Activated CD8-positive, alpha-beta memory T cell treated with anti-CD3 and anti-CD28 coated beads for 24 hours (primary cell): ENCODE measurements around the gene GPR68.

ENCODE experiments used
- DNase-seq: peaks from one replicate; pipeline ENCODE4 v3.0.0-alpha.2; 2020

Gene GPR68

DNA sequence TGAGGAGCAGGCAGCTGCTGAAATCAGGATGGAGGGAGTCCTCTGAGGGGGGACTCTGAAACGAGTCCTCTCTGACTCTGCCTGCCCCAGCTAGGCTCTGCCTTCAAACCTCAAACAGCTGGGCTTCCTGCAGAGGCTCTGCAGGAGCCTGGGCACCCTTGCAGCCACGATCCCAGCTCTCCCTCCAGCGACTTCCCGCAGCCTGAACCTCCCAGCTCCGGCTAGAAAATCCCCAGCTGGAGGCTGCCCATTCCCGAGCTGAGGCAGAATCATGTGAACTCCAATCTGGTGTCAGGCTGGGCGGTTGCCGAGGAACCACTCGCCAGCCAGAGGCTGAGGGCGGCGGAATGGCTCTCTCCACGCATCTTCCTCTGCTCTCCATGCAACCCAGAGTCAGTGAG is at the start of gene GPR68:
Gene GPR68 (minus strand): TSS at position 204 of the 401 bp plus-strand sequence. CDS start 9,654 bp downstream, outside the sequence.
- peak; percentile 81 for DNase-seq

- DNase-seq = no peak
These were observed 49.6 kb upstream of the GPR68 start for GRCh38 chr14:91294153-91294552.

DNA sequence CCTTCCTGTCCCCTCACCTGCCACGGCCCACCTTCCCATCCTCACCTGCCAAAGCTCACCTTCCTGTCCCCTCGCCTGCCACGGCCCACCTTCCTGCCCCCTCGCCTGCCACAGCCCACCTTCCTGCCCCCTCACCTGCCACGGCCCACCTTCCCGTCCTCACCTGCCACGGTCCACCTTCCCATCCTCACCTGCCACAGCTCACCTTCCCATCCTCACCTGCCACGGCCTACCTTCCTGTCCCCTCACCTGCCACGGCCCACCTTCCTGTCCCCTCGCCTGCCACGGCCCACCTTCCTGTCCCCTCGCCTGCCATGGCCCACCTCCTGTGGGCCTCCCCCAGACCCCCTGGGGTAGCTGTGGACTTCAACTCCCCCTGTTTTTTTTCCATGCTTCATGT is 48.8 kb upstream of the GPR68 start:
- DNase-seq = no peak

- no peak for DNase-seq
These were observed 48.0 kb upstream of the GPR68 start for GRCh38 chr14:91292491-91292890.

DNA sequence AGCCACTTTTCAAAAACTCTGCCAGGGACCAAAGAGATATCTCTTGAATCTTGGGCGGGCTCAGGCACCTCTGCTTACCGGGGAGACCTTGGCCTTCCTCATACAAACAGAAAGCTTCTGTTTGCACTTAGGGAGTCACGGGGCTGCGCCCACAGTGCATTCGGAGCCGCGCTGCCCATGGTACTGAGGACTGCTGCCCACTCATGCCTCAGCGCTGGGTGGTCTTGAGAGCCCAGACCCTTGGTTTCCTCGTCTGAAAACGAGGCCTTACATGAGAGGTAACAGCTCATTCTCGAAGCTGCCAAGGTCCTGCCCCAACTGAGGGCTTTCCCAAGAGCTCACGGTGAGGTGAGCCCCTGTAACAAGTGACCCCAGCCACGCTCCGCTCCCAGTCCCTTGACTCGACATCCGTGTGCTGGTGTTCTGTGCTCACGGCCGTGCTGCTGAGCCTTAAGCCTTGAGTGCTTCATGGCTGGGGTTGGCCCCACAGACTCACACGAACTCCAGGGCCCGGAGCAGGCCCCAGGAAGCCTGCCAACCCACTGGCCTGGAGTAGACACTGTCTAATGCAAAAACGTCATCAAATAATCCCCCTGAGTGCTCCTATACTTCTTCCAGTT is 47.4 kb upstream of the GPR68 start:
- DNase-seq = no peak

DNA sequence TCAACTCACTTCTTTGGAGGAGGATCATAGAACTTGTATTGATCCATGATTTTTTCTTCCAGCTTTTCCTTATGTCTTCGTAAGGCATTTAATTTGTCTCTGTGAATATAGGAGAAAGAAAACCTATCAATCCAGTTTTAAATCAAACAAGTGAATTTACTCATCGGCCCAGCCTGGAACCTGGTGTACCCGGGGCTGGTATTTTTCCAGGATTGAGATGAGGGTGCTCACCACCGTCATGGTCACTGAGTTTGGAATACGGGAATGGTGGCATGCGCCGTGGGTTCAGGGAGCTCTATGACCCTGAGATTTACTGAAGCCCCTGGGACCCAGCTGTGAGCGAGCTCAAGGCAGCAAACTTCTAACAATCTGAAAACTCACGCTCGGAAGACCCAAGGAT is 46.5 kb upstream of the GPR68 start:
- DNase-seq = no peak

DNA sequence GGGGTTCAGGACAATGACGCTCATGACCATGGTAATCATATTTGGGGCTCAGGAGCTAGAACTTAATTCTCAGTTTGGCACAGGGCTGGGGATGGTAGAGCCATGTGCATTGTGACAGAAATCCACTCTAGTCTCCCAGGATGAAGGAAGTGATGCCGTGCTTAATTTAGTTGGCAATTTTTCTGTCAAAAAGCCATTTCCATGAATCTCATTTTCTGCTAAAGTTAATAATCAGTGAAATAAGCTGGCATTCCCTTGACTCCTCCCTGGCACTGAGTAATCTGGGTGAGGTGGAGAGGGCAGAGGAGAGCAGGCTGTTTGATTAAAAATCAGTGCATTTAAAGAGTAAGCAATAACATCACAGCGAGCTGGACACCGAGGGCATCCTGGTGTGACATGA is 45.0 kb upstream of the GPR68 start:
- DNase-seq = no peak

DNA sequence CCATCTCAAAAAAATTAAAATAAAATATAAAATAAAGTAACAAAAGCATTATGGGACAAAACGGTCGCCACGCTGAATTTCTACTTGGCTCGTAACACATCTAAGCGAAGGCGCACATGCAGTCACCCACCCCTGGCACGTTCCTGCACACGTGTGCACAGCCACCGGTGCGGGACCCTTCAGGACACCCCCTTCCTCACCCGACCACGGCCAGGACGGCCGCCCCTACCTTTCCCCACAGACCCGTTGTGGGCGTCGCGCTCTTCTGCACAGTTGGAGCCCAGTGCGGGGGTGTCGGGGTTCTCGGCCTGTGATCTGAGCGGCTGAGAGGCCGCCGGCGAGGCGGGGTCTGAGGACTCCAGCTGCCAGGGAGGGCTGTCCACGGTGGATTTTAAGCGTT is 44.4 kb upstream of the GPR68 start:
- no peak for DNase-seq

DNA sequence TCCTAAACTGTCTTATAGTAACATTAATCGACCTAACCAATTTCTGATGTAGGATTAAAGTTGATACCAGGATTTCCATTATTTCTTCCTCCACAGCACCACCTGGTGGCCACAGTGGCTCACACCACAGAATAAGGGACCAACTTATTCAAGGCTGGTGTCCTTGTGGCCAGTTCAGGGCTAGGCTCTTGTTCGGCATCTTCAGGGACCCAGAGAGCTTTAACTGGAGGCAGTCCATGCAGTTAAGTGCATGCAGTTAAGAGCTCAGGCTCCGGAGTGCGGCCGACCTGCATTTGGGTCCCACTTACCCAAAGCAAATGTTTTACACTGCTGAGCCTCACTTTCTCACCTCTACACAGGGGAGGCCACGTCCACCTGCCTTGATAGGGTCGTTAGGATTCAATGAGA is 42.0 kb upstream of the GPR68 start:
- DNase-seq = peak; percentile 94

DNA sequence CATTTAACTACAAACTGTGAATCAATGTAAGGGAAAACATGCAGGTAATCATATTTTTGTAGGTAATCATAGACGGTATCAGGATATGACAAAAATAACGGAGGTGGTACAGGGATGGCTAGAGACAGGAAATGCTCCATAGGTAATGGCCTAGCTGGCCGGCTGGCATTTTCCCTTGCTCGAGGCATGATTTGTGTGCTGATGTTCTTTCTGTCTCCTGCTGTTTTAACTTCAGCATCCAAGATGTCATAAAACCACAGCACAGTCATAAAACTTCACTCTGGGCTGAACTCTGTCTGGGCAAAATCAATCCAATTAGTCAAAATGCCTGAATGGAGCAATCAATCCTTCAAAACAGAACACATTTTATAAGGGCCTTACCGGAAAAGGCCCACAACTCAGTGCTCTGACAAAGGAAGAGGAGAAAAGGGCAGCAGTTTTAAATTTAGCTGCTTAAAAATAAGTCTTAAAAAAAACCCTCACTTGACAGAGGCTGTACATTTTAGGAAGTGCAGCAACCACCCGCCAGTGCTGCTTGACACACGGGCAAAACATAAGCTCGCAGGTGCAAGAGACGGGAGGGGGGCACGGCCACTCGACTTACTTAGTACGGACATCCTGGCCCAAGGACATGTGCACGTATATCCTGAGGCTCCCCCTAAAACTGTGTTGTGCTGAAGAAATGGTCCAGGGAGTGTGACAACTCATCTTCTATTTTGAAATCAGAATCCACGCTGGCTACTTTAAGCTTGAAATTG is 40.5 kb upstream of the GPR68 start:
- DNase-seq = no peak

DNA sequence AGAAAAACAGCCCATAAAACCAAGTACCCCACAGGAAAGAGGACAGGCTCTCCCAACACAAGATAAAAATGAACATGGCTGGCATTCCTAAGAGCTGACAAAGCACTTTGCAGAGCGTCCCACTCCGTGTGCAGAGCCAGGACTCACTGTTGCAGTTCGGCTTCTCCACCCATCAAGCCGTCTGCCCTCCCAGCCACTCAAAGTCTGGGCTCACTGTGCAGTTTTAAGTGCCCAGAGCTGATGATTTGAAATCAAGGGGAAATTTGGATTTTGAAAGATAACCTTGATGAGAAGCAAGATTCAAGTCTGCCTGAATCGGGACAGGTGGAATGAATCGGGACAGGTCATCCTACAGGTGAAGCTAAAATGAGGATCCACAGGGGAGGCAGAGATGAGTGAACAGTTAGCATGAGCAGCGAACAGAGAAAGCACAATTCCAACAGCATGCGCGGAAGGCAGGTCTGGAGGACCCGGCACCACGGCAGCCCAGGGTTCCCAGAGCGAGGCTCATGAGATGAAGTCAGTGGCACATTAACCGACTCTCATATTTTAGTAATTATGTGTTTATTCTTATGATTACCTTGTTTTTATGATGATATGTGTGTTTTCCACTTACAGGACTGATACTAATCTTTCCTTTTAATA is 39.8 kb upstream of the GPR68 start:
- no peak for DNase-seq

- DNase-seq = no peak
These were observed 39.2 kb upstream of the GPR68 start for GRCh38 chr14:91283666-91284065.

DNA sequence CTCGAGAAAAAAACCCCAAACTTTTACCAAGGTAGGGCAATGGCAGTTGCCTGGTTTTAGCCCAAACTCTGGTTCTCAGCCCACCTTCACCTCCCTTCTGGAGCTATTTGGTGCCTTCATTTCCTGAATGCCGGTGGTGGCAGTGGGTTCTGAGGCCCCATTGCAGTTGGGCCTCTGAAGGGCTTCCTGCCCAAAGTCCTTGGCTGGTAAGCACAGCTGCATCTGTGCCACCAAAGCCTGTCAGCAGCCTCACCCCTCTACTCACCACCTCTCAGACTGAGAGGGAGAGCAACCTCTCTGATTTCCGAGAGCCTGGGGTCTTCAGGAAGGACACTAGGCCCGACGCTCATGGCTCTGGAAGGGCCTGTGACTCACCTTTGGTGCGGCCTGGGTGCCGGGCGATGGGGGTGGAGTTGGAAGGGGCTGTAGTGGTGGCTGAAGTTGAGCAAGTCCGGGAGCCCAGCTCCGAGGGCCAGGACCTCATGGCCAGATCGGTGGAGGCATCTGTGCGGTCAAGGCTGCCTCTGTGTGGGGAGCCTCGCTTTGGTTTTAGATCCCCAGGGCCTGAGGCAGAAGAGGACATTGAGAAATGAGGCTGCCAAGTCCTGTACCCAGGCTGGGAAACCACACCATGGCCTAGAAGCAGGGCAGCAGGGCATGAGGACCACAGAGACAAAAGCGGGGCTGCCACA is 38.6 kb upstream of the GPR68 start:
- no peak for DNase-seq

DNA sequence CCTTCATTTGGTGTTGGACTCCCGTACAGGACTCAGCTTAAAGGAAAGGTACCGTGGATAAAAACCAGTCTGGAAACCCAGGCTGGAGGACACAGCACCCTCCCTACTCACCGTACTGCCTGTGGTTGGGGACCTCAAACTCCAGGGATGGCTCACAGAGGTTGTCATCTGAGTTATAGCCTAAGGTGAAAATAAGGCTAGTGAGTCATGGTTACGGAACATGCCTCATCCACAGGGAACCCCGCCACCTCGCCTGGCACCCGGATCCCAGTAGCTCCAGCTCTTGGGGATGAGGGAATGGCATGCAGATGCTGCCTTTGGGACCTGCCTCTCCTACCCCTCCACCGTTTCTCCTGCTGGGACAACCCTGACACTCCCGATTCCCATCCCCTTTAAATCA is 36.8 kb upstream of the GPR68 start:
- DNase-seq = no peak

- no peak for DNase-seq
These were observed 35.6 kb upstream of the GPR68 start for GRCh38 chr14:91280129-91280528.

DNA sequence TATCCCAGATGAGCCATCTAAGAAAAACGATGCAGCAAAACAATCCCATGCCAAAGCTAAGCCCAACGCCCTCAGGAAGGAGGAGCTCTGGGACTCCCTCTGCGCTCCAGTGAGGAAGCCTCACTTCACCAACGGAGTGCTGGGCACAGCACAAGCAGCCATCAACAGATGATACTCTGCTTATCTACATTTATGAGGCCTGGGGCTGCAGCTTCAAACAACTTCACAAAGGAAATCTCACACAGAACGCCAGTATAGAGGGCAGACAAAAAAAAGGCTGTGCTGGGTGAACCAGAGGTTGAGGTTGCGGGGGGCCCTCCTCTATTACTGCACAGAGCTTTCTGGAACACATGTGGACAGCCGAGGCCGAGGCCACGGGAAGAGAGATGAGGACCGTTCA is 34.9 kb upstream of the GPR68 start:
- DNase-seq = no peak

DNA sequence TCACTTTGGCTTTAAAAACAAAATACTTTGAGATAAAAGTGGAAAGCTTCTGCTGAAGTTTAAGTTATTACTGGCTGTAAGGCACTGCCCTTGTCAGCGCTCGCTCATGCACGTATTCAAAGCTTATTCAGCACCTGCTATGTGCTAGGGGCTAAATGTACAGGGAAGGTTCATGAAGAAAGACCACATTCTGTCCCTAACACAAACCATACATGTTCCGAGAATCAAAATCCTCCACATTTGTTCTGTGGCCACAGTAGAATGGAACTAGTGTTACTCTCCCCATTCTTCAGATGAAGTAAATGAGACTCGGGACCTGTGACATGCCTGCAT is 33.8 kb upstream of the GPR68 start:
- DNase-seq = no peak

GRCh38 chr14:91277546-91278382 is 33.3 kb upstream of the GPR68 start:
- no peak for DNase-seq

- no peak for DNase-seq
These were observed 30.3 kb upstream of the GPR68 start for GRCh38 chr14:91274796-91275195.

DNA sequence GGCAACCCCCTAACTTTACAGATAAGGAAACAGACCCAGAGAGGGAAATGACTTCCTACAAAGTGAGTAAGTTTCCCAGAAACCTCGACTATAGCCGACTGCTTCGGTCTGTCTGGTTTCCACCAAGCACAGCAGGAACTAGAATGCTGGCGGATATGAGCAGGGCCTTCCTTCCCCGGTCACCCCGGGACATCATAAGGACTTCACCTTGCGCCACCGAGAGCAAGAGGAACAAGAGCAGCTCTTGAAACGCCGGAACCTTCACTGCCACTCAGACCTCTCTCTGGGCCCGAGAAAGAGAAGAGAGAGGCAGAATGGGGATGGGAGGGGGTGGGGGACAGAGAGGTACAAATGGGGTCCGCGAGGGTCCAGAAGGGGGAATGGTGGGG is 29.4 kb upstream of the GPR68 start:
- DNase-seq = no peak

GRCh38 chr14:91273273-91273884 is 28.9 kb upstream of the GPR68 start:
- DNase-seq = no peak
